Measurements from ENCODE around the gene GADL1. TPM values are rescaled to one million over a fixed set of nuclear protein-coding genes. Genes with fewer than 3 reads are reported as not detected.

Gene GADL1
- total RNA-seq, 1 donor: not detected

DNA sequence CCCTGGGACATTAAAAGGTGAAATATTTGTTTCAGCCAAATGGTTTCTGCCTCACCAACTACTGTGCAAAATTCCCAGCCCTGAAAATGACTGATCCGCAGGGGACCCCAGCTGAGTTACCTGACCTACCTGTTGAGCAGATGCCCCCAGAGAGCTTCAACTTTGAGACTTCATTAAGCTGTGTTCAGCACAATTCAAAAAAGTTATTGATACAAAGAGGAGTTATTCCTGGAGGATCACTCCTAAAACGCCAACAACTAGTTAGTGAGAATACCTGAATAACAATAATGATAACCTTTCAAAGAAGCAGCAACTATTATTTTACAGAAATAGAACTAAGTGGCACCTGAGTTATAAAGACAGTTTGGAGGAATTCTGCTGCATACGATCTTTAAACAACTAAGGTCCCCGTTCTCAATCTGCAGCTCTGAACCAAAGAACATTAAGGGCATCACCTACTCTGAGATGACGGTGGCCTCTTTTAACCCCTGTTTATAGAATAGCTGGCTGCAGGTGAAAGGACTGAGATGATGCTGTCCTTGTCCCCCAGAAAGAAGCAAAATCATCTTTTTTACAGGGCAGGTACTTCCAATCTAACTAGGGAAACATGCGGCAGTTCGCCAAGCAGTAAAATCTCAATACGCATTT lies 659 bp downstream of the GADL1 start:
- no peak overlapping the region for H3K4me3 ChIP-seq (ENCODE audit: low read depth, low read length)
- no peak for DNase-seq (ENCODE audit: low read depth)
- TF ChIP-seq CTCF (IDR thresholded peaks at IDR 0.05; ENCODE audit: insufficient read depth, low read depth, low read length): no peak

DNA sequence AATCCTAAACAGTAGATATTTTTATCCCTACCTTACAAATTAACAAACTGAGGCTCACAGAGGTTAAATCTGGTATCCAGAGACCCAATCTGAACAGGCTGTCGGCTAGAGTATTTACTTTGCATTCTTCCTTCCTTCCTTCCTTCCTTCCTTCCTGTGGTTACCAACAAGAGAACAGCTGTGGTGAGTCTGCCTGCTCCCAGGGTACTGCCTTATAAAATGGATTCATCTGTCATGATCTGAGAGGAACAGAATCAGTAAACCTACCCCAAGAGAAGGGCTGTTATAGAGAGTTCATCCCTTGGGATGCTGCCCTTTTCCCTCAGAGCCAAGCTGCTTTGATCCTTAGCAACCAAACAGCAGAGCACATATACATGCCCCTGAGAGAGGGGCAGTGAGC lies 3.6 kb downstream of the GADL1 start:
- no peak overlapping the region for H3K4me3 ChIP-seq (ENCODE audit: low read depth, low read length)
- no peak for TF ChIP-seq CTCF (IDR thresholded peaks at IDR 0.05; ENCODE audit: insufficient read depth, low read depth, low read length)
- DNase-seq (ENCODE audit: low read depth): no peak

- no peak for TF ChIP-seq CTCF (IDR thresholded peaks at IDR 0.05; ENCODE audit: insufficient read depth, low read depth, low read length)
These were observed 7.6 kb downstream of the GADL1 start for GRCh38 chr3:30886888-30887287.

GRCh38 chr3:30878862-30879261 lies 15.6 kb downstream of the GADL1 start:
- DNase-seq (ENCODE audit: low read depth): no peak
- H3K4me3 ChIP-seq (ENCODE audit: low read depth, low read length): no peak overlapping the region
- no peak for TF ChIP-seq CTCF (IDR thresholded peaks at IDR 0.05; ENCODE audit: insufficient read depth, low read depth, low read length)

More at GRCh38 chr3:30886888-30887287, 7.6 kb downstream of the GADL1 start:
- DNase-seq (ENCODE audit: low read depth): no peak
- H3K4me3 ChIP-seq (ENCODE audit: low read depth, low read length): no peak overlapping the region

DNA sequence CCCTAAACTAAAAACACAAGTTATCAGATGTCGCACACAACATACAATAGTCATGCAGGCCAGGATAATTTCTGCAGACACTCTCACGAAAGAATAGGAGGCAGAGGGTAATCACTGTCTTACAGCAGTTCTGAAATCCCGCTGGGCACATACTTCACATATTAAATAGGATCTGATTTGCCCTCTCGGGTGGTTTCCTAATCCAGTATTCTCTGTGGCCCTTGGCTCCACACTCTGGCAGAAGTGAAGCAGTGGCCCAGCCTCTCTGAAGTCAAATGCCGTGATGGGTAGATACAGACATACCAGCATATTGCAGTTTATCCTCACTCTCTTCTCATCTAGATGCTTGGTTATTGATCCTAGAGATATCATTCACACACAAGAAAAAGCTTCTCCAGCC lies 19.0 kb downstream of the GADL1 start:
- no peak overlapping the region for H3K4me3 ChIP-seq (ENCODE audit: low read depth, low read length)
- no peak for DNase-seq (ENCODE audit: low read depth)
- TF ChIP-seq CTCF (IDR thresholded peaks at IDR 0.05; ENCODE audit: insufficient read depth, low read depth, low read length): no peak

- DNase-seq (ENCODE audit: low read depth): no peak
- TF ChIP-seq CTCF (IDR thresholded peaks at IDR 0.05; ENCODE audit: insufficient read depth, low read depth, low read length): no peak
- H3K4me3 ChIP-seq (ENCODE audit: low read depth, low read length): no peak overlapping the region
These were observed 20.8 kb downstream of the GADL1 start for GRCh38 chr3:30873671-30874070.

DNA sequence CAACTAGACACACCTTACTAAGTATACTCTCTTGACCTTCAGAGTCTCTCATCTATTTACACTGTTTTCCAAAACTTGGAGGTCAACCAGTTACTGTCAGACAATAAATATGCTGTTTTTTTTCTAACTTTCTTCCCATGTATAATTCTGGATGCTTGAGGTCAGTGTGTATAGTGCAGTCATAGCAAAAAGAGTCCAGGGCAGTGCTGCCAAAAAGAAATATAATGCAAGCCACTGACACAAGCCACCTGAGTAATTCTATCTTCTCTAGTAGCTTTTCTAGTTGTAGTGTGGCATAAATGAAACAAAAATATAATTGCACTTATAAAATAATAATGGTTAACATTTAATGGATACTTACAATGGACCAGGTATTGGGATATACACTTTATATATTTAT lies 21.6 kb downstream of the GADL1 start:
- no peak for DNase-seq (ENCODE audit: low read depth)
- no peak for TF ChIP-seq CTCF (IDR thresholded peaks at IDR 0.05; ENCODE audit: insufficient read depth, low read depth, low read length)
- H3K4me3 ChIP-seq (ENCODE audit: low read depth, low read length): no peak overlapping the region
